ENCODE results near the gene PRKCA.

PRKCA gene

DNA sequence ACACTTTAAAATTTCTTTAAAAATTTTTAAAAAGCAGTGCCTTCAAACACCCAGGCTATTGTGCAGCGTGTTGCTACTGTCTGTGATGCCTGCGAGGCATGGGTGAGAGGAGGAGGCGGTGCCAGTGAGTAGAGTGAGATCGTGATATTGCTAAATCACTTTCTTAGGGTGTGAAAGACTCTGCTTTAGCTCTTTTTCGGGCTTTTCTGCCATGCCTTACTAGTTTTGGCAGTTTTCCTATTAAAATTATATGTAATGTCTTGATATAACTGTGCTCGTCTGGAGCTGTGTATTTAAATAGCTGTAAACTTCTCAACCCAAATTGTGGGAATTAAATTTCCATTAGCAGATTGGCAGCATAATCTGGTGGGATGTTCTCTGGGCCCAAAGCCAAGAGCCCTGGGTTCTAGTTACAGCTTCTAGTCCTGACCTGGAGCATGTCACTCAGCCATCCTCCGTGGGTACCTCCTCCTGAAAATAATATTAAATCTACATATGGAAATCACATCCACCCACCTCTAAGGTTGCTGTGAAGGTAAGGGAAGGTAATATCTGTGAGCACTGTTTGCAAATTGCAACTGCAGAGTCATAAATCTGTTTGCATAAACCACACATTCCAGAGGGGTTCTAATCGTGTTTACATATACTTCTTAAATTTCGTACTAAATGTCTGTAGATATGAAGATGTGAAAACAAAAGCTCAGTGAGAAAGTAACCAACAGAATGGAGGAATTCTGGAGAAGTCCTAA is 268.2 kb downstream of the PRKCA start:
- TF ChIP-seq REST (IDR thresholded peaks at IDR 0.05; ENCODE audit: insufficient read depth in 1 of 2, low read depth in 2 of 2, low read length in 2 of 2) (no peak), SIN3A (IDR thresholded peaks at IDR 0.05; ENCODE audit: borderline replicate concordance, insufficient read depth, low read length) (no peak), FOXP2 (optimal IDR thresholded peaks at IDR 0.05; ENCODE audit: borderline replicate concordance, extremely low read depth, extremely low read length, insufficient read depth) (no peak), POLR2AphosphoS5 (IDR thresholded peaks at IDR 0.05; ENCODE audit: low read depth, low read length) (no peak), TAF1 (IDR thresholded peaks at IDR 0.05; ENCODE audit: borderline replicate concordance, insufficient read depth, low read length) (no peak)

- TF ChIP-seq TAF1 (IDR thresholded peaks at IDR 0.05; ENCODE audit: borderline replicate concordance, insufficient read depth, low read length) (no peak), POLR2AphosphoS5 (IDR thresholded peaks at IDR 0.05; ENCODE audit: low read depth, low read length) (no peak), FOXP2 (optimal IDR thresholded peaks at IDR 0.05; ENCODE audit: borderline replicate concordance, extremely low read depth, extremely low read length, insufficient read depth) (no peak), REST (IDR thresholded peaks at IDR 0.05; ENCODE audit: insufficient read depth in 1 of 2, low read depth in 2 of 2, low read length in 2 of 2) (no peak), SIN3A (IDR thresholded peaks at IDR 0.05; ENCODE audit: borderline replicate concordance, insufficient read depth, low read length) (no peak)
Observed at GRCh38 chr17:66571745-66572144, 269.3 kb downstream of the PRKCA start.

GRCh38 chr17:66573078-66573477 is 270.7 kb downstream of the PRKCA start:
- TF ChIP-seq FOXP2 (optimal IDR thresholded peaks at IDR 0.05; ENCODE audit: borderline replicate concordance, extremely low read depth, extremely low read length, insufficient read depth) (no peak), REST (IDR thresholded peaks at IDR 0.05; ENCODE audit: insufficient read depth in 1 of 2, low read depth in 2 of 2, low read length in 2 of 2) (no peak), TAF1 (IDR thresholded peaks at IDR 0.05; ENCODE audit: borderline replicate concordance, insufficient read depth, low read length) (no peak), SIN3A (IDR thresholded peaks at IDR 0.05; ENCODE audit: borderline replicate concordance, insufficient read depth, low read length) (no peak), POLR2AphosphoS5 (IDR thresholded peaks at IDR 0.05; ENCODE audit: low read depth, low read length) (no peak)

DNA sequence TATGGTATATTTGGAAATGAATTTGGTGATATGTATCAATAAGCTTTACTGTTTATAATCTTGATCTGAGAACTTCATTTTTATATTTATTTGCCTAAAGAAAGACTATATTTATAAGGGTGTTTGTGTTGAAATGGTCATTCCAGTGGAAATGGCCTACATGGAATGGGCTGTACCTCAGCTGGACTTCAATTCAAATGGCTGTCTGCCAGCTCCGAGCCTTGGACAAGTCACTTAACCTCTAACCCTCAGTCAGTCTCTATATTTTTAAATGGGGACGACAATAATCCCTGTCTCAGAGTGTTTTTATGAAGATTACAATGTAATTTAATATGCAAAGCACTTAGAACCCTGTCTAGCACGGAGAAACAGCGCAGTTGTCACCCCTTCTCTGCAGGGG is 271.7 kb downstream of the PRKCA start:
- TF ChIP-seq SIN3A (IDR thresholded peaks at IDR 0.05; ENCODE audit: borderline replicate concordance, insufficient read depth, low read length), result no peak
- no peak for TF ChIP-seq REST (IDR thresholded peaks at IDR 0.05; ENCODE audit: insufficient read depth in 1 of 2, low read depth in 2 of 2, low read length in 2 of 2)
- TF ChIP-seq POLR2AphosphoS5 (IDR thresholded peaks at IDR 0.05; ENCODE audit: low read depth, low read length), result no peak
- TF ChIP-seq FOXP2 (optimal IDR thresholded peaks at IDR 0.05; ENCODE audit: borderline replicate concordance, extremely low read depth, extremely low read length, insufficient read depth), result no peak
- TF ChIP-seq TAF1 (IDR thresholded peaks at IDR 0.05; ENCODE audit: borderline replicate concordance, insufficient read depth, low read length), result no peak
